AG09309 (cell line): ENCODE data around the gene SARM1.

Source experiments
- DNase-seq: peaks from one replicate; pipeline ENCODE4 v3.0.0-alpha.2; 2010; ENCODE audit warnings: low read depth
- H3K4me3 ChIP-seq: 2 replicates; pipeline ENCODE4 v1.5.1; 2011; ENCODE audit warnings: mild to moderate bottlenecking, low read depth, low read length, moderate library complexity; ENCODE audit not compliant: control insufficient read depth
- TF ChIP-seq, protein P1 (sequence below): IDR thresholded peaks from 2 replicates; pipeline ENCODE4 v1.5.1; 2011; ENCODE audit warnings: mild to moderate bottlenecking, low read depth, low read length, inconsistent platforms; ENCODE audit not compliant: insufficient read depth, control insufficient read depth; ENCODE audit errors: missing control alignments

The SARM1 gene

DNA sequence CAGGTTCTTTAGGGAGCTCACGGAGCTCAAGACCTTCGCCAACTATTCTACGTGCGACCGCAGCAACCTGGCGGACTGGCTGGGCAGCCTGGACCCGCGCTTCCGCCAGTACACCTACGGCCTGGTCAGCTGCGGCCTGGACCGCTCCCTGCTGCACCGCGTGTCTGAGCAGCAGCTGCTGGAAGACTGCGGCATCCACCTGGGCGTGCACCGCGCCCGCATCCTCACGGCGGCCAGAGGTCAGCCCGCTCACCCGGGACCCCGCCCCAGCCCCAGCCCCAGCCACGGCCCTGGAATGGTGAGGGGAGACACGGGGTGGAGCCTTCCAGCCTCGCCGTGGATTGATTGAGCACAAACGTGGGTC, 13.5 kb downstream of the SARM1 start:
- no peak overlapping the region for H3K4me3 ChIP-seq
- DNase-seq = no peak

DNA sequence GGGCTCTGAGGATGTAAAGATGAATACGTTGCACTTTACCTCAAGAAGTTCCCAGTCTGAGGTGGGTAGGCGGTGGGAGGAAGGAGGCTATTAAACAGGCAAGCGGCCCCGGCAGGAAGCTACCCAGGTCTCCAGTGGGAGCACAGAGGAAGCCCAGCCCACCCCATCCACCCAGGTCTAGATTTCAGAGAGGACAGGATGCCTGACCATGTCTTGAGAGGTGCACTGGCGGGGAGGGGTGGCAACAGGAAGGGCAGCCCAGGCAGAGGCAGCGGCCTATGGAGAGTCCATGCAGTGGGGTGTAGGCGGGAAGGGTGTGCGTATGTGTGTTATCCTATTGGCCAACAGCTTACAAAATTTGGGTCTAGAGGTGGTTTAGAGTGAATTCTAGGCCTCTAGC, 13.9 kb downstream of the SARM1 start:
- TF ChIP-seq, protein P1, sequence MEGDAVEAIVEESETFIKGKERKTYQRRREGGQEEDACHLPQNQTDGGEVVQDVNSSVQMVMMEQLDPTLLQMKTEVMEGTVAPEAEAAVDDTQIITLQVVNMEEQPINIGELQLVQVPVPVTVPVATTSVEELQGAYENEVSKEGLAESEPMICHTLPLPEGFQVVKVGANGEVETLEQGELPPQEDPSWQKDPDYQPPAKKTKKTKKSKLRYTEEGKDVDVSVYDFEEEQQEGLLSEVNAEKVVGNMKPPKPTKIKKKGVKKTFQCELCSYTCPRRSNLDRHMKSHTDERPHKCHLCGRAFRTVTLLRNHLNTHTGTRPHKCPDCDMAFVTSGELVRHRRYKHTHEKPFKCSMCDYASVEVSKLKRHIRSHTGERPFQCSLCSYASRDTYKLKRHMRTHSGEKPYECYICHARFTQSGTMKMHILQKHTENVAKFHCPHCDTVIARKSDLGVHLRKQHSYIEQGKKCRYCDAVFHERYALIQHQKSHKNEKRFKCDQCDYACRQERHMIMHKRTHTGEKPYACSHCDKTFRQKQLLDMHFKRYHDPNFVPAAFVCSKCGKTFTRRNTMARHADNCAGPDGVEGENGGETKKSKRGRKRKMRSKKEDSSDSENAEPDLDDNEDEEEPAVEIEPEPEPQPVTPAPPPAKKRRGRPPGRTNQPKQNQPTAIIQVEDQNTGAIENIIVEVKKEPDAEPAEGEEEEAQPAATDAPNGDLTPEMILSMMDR = no peak
- DNase-seq = no peak
- H3K4me3 ChIP-seq = no peak overlapping the region

More for the DNA sequence above, 13.5 kb downstream of the SARM1 start:
- TF ChIP-seq, protein P1 = no peak

DNA sequence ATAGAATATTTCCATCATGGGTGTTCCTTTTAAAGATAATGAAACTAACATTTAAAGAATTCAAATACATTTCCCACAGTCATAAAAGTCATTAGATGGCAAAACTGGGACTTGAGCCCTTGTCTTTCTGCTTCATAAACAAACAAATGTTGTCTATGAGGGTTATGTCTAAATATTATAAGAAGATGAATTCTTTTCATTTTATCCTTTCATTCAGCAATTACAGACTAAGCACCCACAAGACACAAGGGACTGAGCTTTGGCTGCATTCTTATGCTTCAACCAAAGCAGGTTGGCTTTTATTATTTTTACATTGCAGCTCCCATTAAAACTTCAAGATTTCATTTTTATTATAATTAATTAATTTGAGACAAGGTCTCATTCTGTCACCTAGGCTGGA, 14.9 kb downstream of the SARM1 start:
- no peak overlapping the region for H3K4me3 ChIP-seq
- TF ChIP-seq, protein P1 = no peak
- no peak for DNase-seq

DNA sequence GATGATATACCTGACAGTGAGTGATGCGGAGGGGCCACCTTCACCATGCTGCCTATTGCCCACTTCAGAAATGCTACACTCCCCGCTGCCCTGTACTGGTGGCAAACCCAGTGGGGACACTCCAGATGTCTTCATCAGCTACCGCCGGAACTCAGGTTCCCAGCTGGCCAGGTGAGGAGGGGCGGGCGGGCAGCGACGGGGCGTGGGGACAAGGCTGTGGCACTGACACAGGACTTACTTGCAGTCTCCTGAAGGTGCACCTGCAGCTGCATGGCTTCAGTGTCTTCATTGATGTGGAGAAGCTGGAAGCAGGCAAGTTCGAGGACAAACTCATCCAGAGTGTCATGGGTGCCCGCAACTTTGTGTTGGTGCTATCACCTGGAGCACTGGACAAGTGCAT, 16.6 kb downstream of the SARM1 start:
- no peak overlapping the region for H3K4me3 ChIP-seq
- TF ChIP-seq, protein P1 = no peak
- no peak for DNase-seq

DNA sequence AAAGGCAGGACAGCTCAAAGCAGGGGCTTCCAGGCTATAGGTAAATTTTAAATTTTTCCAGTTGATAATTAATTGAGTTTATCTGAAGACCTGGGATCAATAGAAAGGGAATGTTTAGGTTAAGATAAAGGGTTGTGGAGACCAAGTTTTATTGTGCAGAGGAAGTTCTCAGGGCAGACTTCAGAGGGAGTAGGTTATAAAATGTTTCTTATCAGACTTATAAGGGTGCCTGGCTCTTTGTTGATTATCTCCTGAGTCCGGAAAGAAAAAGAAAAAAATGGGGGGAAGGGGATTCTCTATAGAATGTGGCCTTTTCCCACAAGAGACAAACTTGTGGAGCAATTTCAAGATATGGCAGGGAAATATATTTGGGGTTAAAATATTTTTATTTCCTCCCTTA, 18.6 kb downstream of the SARM1 start:
- H3K4me3 ChIP-seq = no peak overlapping the region
- DNase-seq = no peak
- TF ChIP-seq, protein P1 = no peak

DNA sequence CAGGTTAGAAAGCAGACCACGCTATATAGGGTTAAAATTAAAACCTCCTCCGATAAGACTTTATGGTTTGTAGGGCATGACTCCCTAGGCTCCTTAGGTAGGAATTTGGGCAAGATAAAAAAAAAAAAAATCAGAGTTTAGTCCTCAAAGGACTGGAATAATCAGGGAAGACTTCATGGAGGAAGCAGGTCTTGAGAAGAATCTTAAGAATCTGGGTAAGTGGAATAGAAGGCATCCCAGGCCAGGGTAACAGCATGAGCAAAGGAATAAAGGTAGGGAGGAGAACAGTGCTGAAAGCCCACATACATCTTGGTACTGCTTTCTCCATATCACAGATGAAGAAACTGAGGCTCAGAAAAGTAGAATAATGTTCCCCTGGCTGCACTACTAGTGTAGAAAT, 19.1 kb downstream of the SARM1 start:
- DNase-seq = no peak
- H3K4me3 ChIP-seq = no peak overlapping the region
- TF ChIP-seq, protein P1 = no peak

DNA sequence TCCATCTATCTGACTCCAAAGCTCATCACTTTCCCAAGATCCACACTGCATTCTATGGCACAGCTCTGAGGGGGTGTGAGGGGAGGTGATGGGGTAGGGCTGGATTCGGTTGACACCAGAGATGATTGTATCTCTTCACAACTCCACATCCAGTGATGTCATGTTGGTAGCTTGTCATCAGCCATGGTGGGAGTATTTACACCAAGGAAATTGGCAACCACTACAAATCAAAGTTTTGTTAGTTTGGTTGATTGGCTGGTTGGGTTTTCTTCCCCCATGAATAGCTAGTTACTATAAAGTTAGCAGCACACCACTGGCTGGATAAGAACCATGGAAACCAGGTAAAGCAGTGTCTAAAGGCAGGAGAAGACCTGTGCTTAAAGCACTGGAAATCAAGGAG, 19.5 kb downstream of the SARM1 start:
- no peak overlapping the region for H3K4me3 ChIP-seq
- no peak for DNase-seq
- TF ChIP-seq, protein P1 = no peak
